IPS-18c (cell line): ENCODE measurements around the gene SDR42E2.
"Not testable (repeated sequence)": the region's sequence is repeated elsewhere in the genome, so short reads cannot be mapped to it uniquely, and the experiment has no call there.

Experiments used
- H3K4me3 ChIP-seq: 2 replicates; pipeline ENCODE4 v1.7.0; 2013; ENCODE audit warnings: low read depth, mild to moderate bottlenecking, low read length, moderate library complexity; ENCODE audit not compliant: insufficient read depth
- H3K9me3 ChIP-seq: one replicate; pipeline ENCODE4 v1.6.1; 2013; ENCODE audit warnings: mild to moderate bottlenecking, low read length, moderate library complexity; ENCODE audit not compliant: control insufficient read depth, insufficient read depth

Gene SDR42E2

DNA sequence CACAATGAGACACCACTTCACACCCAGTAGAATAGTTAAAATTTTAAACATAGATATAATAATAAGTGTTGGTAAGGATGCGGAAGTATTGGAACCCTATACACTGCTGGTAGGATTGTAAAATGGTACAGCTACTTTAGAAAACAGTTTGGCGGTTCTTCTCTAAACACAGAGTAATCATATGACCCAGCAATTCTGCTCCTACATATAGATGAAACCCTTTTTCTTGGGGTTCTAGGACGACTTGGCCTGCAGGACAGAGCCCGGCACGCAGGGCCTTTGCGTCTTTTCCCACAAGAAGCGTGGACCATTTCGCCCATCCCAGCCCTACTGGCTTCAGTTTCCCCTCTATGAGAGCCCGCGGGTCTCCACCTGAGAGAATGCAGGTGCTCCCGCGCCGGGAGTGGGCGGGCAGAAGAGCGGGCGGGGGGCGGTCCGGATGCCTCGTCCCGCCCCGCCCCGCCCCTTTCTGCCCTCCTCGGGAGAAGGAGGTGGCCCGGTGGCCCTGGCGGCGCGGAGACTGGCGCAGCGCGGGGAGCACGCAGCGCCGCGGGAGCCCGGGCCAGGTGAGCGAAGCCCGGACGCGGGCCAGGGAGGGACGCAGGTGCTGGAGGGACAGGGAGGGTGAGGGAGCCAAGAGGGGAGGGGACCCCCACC is at the start of gene SDR42E2:
SDR42E2 (plus strand) TSS at position 508 of the 657 bp plus-strand sequence. CDS start 3,077 bp downstream, outside the sequence.
- H3K9me3 ChIP-seq: no peaks in the 10 kb centered on the region
- H3K4me3 ChIP-seq: peak within 1 kb of the TSS; percentile 50; the same call in 1 of the 2 replicates

DNA sequence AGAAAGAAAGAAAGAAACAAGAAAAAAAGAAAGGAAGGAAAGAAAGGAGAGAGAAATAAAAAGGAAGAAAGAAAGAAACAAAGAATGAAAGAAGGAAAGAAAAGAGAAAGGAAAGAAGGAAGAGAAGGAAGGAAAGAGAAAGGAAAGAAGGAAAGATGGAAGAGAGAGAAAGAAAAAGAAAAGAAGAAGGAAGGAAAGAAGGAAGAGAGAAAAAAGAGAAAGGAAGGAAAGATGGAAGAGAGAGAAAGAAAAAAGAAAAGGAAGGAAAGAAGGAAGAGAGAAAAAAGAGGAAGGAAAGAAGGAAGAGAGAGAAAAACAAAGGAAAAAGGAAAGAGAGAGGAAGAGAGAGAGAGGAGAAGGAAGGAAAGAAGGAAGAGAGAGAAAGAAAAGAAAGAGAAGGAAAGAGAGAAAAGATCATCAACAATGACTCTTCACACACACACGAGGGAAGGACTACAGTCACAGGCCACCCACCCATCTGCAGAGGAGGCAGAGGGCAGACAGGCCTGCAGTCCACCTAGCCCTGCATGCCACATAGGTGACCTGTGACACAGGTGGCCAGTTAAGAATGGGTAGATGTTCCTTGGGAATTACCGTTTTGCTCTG is 46.1 kb upstream of the SDR42E2 start:
- no peak overlapping the region for H3K4me3 ChIP-seq
- H3K9me3 ChIP-seq: no peaks in the 10 kb centered on the region

DNA sequence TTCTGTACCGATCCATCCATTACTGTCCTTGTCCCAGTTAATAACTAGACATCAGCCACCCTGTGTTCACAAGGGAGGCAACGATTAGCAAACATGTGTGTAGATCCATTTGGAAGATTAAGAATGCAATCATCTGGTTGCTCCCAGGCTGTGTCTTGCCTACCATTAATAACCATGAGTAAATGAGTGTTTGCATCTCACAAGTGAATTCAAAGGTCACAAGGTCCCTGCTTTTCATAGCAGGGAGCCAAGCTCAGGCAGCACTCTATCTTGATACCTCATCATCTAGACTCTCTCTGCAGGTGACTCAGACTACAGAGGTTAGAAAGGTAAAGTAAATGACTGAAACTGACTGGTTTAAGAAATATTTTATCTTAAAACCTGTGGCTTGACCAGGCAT is 44.7 kb upstream of the SDR42E2 start:
- no peaks in the 10 kb centered on the region for H3K9me3 ChIP-seq
- H3K4me3 ChIP-seq: no peak overlapping the region

DNA sequence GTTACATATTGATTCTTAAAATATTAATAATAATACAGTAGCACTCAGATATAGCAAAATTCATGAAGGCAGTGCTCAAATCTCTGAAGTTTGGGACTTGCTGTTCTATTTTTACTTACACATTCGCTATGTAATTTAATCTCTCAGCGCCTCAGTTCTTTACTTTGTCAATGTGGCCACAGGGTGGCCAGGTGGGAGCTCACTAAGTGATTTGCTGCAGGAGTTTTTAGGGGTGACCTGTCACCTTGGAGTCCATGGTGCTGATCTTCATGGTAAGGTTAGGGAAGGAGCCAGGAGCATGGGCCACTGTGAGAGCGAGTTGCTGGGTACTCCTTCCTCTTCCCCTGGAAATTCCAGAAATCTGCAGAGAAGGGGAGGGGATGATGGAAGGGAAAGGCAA is 41.9 kb upstream of the SDR42E2 start:
- no peaks in the 10 kb centered on the region for H3K9me3 ChIP-seq
- no peak overlapping the region for H3K4me3 ChIP-seq

DNA sequence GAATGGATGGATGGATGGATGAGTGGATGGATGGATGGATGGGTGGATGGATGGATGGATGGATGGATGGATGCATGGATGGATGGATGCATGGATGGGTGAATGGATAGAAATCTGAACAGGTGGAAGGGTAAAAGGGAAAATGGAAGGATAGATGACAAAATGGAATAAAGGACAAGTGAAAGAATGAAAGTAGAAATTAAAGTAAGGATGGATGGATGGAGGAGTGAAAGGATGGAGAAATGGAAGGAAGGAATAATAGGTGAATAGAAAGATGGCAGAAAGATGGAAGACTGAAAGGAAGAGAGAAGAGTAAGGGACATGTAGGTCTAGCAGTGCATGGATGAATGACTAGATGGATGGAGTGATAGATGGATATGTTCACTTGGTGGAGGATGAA is 40.1 kb upstream of the SDR42E2 start:
- Histone ChIP-seq H3K9me3 (no peaks in the 10 kb centered on the region), H3K4me3 (no peak overlapping the region)

GRCh38 chr16:22123146-22123545 is 39.2 kb upstream of the SDR42E2 start:
- Histone ChIP-seq H3K4me3 (no peak overlapping the region), H3K9me3 (no peaks in the 10 kb centered on the region)

GRCh38 chr16:22123759-22124490 is 38.4 kb upstream of the SDR42E2 start:
- no peaks in the 10 kb centered on the region for H3K9me3 ChIP-seq
- H3K4me3 ChIP-seq: no peak overlapping the region

- Histone ChIP-seq H3K9me3 (no peaks in the 10 kb centered on the region), H3K4me3 (no peak overlapping the region)
These were observed 37.6 kb upstream of the SDR42E2 start for GRCh38 chr16:22124583-22125284.

DNA sequence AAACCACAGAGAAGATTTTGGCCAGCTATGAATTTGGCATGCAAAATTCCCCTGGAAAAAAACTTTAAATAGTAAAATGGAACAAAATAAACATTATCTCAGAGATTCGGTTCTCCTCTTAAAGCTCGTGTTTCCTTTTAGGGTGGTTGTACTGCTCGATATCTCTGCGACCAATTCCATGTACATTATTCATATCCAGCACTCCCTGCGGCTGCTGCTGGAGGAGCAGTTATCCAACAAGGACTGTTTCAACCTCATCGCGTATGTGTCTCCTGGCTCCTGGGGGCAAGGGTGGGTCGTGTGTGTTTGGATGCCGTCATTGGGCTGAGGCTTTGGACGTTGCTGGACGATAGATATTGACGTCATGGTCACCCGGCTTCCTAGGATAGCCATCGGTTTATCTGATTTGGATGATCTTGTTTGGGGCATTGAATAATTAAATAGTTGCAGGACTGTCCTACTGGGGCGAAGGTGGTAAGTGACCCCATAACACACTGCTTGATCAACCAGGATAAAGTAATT is 36.2 kb upstream of the SDR42E2 start:
- H3K4me3 ChIP-seq: no peak overlapping the region
- H3K9me3 ChIP-seq: no peaks in the 10 kb centered on the region

DNA sequence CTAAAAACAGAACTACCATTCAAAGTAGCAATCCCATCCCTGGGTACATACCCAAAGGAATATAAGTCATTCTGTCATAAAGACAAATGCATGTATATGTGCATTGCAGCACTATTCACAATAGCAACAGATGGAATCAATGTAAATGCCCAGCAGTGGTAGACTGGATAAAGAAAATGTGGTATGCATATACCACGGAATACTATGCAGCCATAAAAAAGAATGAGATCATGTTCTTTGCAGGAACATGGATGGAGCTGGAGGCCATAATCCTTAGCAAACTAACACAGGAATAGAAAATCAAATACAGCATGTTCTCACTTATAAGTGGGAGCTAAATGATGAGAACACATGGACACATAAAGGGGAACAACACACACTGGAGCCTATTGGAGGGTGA is 33.8 kb upstream of the SDR42E2 start:
- H3K4me3 ChIP-seq, H3K9me3 ChIP-seq: not testable (repeated sequence)

DNA sequence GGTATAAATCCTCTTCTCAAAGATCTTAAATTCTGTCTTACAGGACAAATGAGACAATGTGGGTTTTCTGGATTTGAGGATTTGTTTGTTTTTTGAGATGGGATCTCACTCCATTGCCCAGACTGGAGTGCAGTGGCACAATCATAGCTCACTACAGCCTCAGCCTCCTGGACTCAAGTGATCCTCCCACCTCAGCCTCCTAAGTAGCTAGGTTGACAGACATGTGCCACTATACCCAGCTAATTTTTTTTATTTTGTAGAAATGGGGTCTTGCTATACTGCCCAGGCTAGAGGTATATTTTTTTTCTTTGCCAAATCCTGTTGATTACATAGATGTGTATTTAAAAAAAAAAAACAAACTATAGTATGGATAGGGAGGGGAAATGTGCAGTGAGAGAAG is 31.8 kb upstream of the SDR42E2 start:
- H3K9me3 ChIP-seq: no peaks in the 10 kb centered on the region
- H3K4me3 ChIP-seq: no peak overlapping the region

GRCh38 chr16:22132801-22133200 is 29.5 kb upstream of the SDR42E2 start:
- Histone ChIP-seq H3K9me3 (no peaks in the 10 kb centered on the region), H3K4me3 (no peak overlapping the region)

- no peak overlapping the region for H3K4me3 ChIP-seq
- H3K9me3 ChIP-seq: no peaks in the 10 kb centered on the region
These were observed 23.8 kb upstream of the SDR42E2 start for GRCh38 chr16:22138482-22138881.

DNA sequence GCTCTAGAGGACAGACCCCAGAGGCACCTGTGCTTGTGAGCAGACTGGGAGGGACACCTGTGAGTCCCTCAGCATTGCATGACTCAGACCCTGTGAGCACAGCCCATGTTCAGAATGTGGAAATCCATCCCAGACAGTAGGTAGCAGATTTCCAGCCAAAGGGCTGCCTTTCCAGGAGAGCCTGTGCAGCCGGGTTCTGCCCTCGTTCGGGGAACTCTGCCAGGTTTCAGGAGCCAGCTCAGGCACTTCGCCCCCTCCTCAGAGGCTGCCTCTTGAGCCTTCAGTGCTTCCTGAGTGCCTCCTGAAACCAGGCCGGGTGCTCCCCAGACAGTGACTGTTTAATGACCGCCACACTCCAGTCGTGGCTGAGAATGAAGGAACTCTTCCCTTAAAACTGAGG is 23.3 kb upstream of the SDR42E2 start:
- Histone ChIP-seq H3K4me3 (no peak overlapping the region), H3K9me3 (no peaks in the 10 kb centered on the region)

GRCh38 chr16:22139732-22140131 is 22.6 kb upstream of the SDR42E2 start:
- H3K9me3 ChIP-seq: no peaks in the 10 kb centered on the region
- no peak overlapping the region for H3K4me3 ChIP-seq

DNA sequence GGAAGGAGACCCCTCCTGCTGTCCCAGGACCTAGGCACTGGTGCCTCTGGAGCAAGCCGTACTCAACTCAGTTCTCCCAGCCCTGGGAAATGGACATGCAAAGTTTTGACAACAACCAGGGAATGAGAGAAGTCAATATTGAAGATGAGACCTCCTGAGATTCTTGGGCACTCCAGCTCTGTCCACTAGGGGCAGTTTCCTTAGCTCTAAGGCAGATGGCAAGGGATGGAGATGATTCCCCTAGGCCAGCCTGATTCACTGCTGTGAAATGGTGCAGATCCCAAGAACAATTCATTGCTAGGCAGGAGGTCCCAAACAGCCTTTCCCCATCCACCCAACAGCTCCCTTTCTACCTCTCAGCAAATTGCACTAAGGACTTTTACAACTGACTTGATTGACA is 20.5 kb upstream of the SDR42E2 start:
- Histone ChIP-seq H3K4me3 (no peak overlapping the region), H3K9me3 (no peaks in the 10 kb centered on the region)

GRCh38 chr16:22144520-22144919 is 17.8 kb upstream of the SDR42E2 start:
- Histone ChIP-seq H3K9me3 (no peaks in the 10 kb centered on the region), H3K4me3 (no peak overlapping the region)
